Mammary microvascular endothelial cell (primary cell): ENCODE measurements around the gene SHISAL2A. TPM values are rescaled to one million over a fixed set of nuclear protein-coding genes. Genes with fewer than 3 reads are reported as not detected.

Experiments
- total RNA-seq: library from RNA; depleted of rRNA; stranded (reverse); fragments of >200 nt; gene quantifications from 2 replicates; pipeline ENCODE4 v1.2.3, GENCODE V29; 2015

The SHISAL2A gene
- total RNA-seq: not detected in 2 replicates

GRCh38 chr1:52632732-52633290 is at the start of gene SHISAL2A:
Gene SHISAL2A, plus strand, starts transcription at chr1:52633168. Its CDS starts 326 bp downstream, at chr1:52633494.

GRCh38 chr1:52601991-52602855 is 30.7 kb upstream of the SHISAL2A start, which contains the start of gene GPX7:
Gene GPX7, plus strand, starts transcription at chr1:52602371. Its CDS starts 39 bp downstream, at chr1:52602410.

GRCh38 chr1:52697795-52698674 is 65.1 kb downstream of the SHISAL2A start, which contains the start of gene COA7:
Gene COA7, minus strand, starts transcription at chr1:52698347. Its CDS starts 21 bp downstream, at chr1:52698326.

Other genes with a start within 250 kb of the SHISAL2A start
- gene ORC1, start 228.7 kb upstream of the SHISAL2A start, total RNA-seq: 10.5 and 11.1 TPM in 2 replicates
- 12.0 and 12.1 TPM in 2 replicates for gene PRPF38A, start 228.6 kb upstream of the SHISAL2A start, total RNA-seq
- 13.0 and 17.5 TPM in 2 replicates for gene TUT4, start 80.1 kb upstream of the SHISAL2A start, total RNA-seq
- gene GPX7, start 30.8 kb upstream of the SHISAL2A start, total RNA-seq: 18.5 and 19.3 TPM in 2 replicates
- 11.9 and 18.0 TPM in 2 replicates for gene COA7, start 65.2 kb downstream of the SHISAL2A start, total RNA-seq
- 25.8 and 26.1 TPM in 2 replicates for gene ZYG11B, start 93.3 kb downstream of the SHISAL2A start, total RNA-seq
- gene ZYG11A, start 209.6 kb downstream of the SHISAL2A start, total RNA-seq: 0.54 and 1.1 TPM in 2 replicates